ENCODE data around the gene FLT4.
"Not testable (repeated sequence)": the region's sequence is repeated elsewhere in the genome, so short reads cannot be mapped to it uniquely, and the experiment has no call there.

The FLT4 gene

DNA sequence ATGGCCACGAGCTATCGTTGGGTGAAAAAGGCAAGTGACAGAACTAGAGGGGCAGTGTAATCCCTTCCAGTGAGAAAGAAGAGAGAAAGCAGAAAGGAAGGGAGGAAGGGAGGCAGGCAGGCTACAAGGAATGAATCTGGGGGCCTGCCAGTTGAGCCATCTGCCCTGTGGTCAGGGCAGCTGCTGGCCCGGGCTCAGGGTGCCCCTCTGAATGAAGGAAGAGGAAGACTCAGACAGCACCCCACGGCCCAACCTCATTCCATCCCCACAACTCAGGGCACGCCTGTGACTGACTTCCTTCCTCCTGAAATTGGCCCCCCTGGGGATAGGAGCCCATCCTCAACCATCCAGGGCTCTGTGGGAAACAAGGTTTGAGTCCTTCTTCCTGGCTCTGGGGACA is 20.3 kb upstream of the FLT4 start:
- no peak for DNase-seq

GRCh38 chr5:180668835-180669596 is 19.6 kb upstream of the FLT4 start:
- no peak for DNase-seq

- no peak for DNase-seq
Observed at GRCh38 chr5:180666812-180667211, 17.4 kb upstream of the FLT4 start.

GRCh38 chr5:180665682-180666404 is 16.4 kb upstream of the FLT4 start:
- DNase-seq, result no peak

DNA sequence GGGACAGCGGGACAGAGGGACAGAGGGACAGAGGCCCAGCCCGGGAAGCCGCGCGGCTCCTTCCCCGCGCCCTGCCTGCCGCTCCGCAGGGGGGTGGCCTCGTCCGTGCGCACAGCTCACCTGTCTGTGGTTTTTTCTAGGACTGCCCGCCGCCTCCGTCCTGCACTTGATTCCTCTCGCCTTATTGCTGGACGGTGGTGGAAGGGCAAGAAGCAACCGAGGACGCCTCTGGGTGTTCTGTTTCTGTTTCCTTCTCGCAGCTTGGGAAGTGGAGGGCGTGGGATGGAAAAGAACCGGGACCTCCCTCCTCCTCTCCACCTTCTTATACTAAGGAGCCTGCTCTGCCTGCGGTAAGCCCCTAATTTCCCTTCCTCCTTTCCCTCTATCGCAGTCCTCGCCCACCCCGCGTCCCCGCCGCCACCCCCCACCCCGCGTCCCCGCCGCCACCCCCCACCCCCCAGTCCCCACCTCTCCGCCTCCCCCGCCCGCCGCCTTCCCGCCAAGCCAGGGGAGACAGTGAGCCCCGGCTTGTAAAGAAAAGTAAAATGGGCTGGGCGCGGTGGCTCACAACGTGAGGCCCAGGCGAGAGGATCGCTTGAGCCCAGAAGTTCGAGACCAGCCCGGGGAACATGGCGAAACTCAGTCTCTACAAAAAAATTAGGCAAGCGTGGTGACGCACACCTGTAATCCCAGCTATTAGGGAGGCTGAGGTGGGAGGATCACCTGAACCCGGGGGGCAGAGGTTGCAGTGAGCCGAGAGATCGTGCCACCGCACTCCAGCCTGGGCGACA is 9.6 kb upstream of the FLT4 start:
- no peak for DNase-seq

- not testable (repeated sequence) for DNase-seq
Observed at GRCh38 chr5:180655243-180655642, 5.8 kb upstream of the FLT4 start.

DNA sequence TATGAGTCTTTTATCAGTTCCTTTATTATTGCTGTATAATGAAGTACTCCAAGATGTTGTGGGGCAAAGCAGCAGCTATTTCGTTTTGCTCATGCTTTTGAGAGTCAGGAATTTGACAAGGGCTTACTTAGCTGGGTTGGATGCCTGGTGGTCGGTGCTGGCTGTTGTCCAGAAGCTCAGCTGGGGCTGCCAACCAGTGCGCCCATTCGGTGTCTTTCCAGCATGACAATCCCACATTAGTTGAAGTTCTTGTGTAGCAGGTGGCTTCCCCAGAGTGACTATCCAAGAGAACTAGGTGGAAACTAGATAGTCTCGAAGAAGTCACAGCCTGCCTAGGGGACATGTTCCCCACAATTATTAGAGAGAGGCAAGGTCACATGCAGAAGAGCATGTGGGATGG is 3.4 kb upstream of the FLT4 start:
- no peak for DNase-seq

DNA sequence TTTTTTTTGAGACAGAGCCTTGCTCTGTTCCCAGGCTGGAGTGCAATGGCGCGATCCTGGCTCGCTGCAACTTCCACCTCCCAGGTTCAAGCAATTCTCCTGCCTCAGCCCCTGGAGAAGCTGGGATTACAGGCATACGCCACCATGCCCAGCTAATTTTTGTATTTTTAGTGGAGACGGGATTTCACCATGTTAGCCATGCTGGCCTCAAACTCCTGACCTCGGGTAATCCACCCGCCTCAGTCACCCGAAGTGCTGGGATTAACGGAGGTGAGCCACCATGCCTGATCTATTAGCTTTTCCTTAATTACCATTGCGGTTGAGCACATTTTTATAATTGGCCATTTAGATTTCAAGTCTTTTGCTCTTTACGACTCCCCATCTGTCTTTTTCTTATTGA is 2.9 kb upstream of the FLT4 start:
- no peak for DNase-seq

DNA sequence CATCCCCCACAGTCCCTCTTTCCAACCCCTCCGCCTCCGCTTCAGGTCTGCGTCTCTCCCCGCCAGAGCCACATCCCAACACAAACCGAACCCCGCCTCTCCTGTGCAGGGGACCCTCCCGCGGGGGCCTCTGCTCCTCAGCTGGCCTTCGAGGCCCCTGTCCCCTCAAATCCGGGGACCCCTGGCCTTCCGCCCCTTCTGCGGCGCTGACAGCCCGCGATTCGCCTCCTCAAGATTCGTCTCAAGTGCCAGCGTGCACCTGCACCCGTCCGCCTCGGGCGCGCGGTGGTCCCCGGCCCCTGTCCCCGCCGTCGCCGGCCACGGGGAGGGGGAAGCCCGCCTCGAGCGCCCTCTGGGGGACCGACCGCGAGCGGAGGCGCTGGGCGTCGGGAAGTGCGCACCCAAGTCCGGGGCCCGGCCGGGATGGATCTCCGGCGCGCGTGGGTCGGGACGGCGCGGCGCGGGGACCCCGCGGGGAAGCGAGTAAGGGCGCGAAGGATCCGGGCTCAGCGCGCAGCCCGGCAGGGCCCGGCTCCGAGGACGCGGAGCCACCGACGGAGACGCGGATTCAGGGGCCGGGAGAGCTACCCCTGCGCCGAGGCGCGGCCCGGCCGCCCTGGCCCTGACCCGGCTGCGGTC is 623 bp downstream of the FLT4 start:
- no peak for DNase-seq

- DNase-seq, result no peak
Observed at GRCh38 chr5:180647941-180648500, 1.4 kb downstream of the FLT4 start.

DNA sequence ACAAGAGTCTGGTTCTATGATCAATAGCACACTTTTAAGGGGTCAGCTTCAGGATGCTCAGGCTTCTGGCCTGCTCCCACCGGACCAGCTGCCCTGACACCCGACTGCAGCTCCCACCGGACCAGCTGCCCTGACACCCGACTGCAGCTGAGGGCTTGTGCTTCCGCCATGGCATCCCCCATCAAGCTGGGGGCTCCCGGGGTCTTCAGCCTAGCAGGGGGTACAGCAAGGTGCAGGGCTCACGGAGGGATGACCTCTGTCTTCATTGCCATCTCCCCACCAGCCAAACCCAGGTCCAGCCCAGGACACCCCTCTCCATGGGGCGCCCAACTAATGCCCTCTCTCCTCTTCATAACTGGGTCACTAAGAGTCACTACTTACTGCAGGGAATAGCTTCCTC is 1.9 kb downstream of the FLT4 start:
- no peak for DNase-seq

DNA sequence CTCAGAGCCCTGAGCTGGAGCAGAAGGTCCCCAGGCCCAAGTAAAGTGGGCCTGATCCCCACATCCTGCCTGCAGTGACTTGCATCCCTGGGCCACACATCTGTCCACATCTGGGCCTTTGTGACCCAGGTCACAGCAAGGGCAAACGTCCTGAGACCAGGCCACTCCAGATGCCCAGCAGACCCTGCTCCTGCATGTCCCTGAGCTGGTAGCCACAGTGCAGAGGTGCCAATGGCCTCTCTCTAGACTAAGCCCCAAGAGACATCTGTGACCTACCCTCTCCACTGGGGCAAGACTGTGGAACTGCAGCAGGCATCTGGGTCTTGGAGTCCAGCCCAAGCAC is 2.5 kb downstream of the FLT4 start:
- no peak for DNase-seq

GRCh38 chr5:180646289-180646962 is 3.0 kb downstream of the FLT4 start:
- no peak for DNase-seq

- DNase-seq, result no peak
Observed at GRCh38 chr5:180645274-180646204, 3.9 kb downstream of the FLT4 start.

GRCh38 chr5:180644825-180645273 is 4.6 kb downstream of the FLT4 start:
- DNase-seq, result no peak

DNA sequence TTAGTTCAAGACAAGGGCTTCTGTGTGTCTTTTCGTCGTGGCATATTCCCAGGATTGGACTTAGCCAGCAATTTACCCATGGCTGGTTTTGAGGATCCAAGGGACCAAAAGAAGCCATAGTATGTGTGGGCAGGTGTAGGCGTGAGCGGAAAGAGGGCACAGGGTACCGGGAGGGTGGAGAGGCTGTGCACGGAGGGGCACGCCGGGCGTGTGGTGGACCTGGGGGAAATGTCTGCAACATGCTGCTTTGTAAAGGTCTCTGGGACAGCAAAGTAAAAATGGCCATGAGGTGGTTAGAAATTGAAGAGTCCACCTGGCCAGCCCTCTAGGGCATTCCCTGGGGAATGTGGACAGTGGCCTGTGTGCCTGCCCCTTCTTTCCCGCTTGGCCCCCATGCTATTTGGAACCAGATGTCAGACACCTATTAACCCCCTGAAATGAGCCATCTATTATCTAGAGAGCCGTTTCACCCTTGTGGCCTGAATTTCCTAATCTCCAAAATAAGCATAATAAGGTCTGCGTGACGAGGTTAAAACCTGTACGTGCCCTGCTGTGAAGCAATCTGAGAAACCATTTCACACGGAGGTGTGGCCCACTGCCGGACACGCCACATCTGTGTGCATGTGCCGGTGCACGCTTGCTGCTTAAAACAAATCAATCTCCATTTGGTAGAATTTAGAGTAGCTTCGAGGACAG is 5.1 kb downstream of the FLT4 start:
- no peak for DNase-seq

GRCh38 chr5:180643191-180643851 is 6.1 kb downstream of the FLT4 start:
- DNase-seq, result no peak

DNA sequence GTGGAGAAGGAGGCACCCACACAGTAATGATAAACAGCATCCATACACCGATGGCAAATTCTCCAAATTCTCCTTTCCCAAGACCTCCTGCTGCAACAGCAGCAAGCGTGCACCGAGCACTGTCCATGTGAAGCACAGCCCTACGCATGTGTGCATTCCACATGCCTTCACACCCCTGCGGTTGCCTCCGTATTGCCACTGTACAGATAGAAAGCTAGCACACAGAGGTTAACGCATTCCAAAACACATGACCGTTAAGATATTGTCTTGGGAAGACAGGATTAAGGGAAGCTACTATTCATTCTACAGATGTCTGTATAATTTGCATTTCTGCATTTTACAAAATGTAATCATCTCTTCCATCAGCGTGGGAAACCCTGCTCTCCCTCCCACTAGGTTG is 6.6 kb downstream of the FLT4 start:
- DNase-seq, result peak; percentile 13

GRCh38 chr5:180642181-180642775 is 7.1 kb downstream of the FLT4 start:
- DNase-seq, result no peak

- no peak for DNase-seq
Observed at GRCh38 chr5:180641566-180641900, 7.9 kb downstream of the FLT4 start.

All from fibroblast of skin of right biceps (primary cell).